Measurements from ENCODE around the gene POTEC. TPM values are rescaled to one million over a fixed set of nuclear protein-coding genes. Genes with fewer than 3 reads are reported as not detected.
"Not testable (repeated sequence)": the region's sequence is repeated elsewhere in the genome, so short reads cannot be mapped to it uniquely, and the experiment has no call there.

The POTEC gene
- total RNA-seq: not detected

DNA sequence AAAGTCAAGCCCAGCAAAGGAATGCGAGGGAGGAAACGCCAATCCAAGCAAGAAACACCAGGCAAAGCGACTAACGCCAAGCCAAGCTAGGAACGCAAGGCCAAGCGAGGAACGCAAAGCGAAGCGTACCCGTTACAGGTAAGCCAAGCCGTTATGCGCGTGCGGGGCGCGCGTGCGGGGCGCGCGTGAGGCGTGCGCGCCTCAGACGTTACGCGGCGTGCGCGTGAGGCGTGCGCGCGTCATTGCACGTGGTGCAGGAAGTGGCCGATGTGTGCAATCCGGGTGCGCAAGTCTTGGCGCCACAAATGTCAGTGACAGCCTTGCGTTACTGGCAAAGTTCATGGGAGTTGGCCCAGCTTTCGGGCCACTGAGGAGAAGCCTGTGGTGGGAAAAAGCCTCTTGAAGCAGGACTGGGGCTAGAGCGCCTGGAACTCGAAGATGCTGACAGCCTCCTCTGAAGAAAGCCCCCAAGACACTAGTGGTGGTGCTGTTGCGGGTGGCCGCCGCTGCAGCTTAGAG lies at the start of gene POTEC:
TSS of gene POTEC (minus strand) at position 155 of the 519 bp plus-strand sequence. CDS start 454 bp downstream, outside the sequence.
- not testable (repeated sequence) for ATAC-seq; DNase-seq (ENCODE audit: low spot score)

DNA sequence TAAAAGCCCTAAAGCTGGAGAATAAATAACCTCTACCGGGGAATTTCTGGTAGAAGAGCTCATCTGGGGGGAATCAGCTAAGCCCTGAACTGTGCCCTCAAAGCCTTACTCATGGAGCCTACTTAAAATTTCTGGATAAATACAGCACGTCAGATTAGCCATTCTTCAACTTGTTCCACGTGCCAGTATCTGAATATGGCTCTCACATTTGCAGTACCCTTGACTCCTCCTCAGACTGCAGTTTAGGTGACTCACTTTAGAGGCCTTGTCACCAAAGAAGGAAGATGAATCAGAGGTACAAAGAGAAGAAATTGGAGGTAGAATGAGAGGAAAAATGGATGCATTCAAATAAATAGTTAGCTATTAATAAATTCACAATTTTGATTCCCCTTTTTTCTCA lies 34.6 kb upstream of the POTEC start:
- ATAC-seq (no peak), DNase-seq (ENCODE audit: low spot score) (no peak)

DNA sequence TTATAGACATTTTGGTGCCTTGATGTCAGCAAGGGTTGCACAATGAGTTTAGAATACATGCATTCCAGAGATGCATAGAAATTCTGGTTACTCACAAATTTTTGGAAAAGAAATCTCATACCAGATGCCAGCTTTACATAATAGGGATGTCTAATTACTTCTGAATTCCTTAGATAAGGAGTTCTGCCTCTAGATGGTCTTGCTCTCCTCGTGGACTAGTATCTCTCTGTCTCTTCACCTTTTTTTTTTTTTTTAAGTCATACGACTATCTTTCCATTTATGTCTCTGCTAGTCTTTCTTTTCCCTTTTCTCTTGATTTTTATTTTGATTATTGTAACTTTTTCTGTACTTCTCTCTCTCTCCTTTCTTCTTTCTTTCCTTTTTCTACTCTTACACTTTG lies 16.1 kb upstream of the POTEC start:
- not testable (repeated sequence) for ATAC-seq; DNase-seq (ENCODE audit: low spot score)

DNA sequence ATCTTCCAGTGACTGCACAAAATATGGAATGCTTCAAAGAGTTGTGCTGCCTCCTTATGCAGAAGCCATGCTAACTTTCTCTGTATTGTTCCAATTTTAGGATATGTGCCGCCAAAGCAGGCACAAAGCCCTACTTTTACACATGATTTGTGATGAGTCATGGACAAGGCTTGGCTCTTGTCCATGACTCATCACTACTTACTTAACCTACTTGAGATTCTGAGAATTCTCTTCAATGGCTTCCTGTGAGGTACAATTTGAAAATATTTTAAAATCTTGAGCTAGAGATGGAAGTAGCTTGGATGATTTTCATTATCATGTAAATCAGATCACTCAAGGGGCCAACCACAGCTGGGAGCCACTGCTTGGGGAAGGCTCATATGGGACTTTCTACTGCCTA lies 11.7 kb downstream of the POTEC start:
- not testable (repeated sequence) for ATAC-seq; DNase-seq (ENCODE audit: low spot score)

DNA sequence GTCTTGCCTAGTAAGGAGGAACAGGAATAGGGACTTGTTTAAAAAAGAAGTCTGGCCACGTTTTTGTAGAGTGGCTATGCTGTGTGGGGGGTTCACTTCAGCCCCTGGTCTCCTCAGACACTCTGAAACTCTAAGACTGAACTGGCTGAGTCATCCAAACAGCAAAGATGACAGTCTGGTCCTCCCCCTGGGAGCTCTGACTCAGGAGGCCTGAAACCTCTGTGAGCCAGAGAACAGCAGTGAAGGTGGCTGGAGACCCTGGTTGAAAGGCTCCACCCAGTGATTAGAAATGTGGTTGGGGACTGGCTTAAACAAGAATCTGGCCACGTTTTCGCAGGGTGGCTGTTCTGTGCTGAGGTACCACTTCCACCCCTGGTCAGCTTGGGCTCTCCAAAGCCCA lies 32.7 kb downstream of the POTEC start:
- ATAC-seq; DNase-seq (ENCODE audit: low spot score): not testable (repeated sequence)

DNA sequence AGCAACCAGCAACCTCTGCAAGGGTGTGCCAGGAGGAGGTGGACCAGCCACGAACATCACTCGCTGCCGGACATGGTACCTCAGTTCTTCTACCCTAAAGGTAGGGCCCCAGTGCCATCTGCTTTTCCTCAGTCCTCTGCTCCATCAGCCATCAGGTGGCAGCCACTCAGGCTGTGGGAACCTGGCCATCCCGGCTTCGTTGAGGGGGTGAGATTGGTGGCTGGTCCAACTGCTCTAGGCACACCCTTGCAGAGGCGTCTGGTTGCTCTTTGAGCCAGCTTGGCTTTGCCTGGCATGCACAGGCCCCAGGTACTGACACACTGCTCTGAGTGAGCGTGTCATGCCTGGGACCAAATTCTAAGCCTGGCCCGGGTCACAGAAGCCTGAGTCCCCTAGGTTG lies 39.7 kb downstream of the POTEC start:
- ATAC-seq; DNase-seq (ENCODE audit: low spot score): not testable (repeated sequence)

DNA sequence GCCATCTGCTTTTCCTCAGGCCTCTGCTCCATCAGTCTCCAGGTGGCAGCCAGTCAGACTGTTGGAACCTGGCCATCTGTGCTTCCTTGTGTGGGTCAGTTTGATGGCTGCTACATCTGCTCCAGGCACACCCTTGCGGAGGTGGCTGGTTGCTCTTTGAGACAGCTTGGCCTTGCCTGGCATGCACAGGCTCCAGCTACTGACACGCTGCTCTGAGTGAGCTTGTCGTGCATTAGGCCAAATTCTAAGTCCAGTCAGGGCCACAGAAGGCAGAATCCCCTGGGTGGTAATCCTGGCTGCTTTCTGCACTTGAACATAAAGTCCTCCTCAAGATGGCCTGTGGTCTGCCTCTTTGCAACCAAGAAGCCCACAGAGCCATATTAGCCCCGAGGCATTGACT lies 41.5 kb downstream of the POTEC start:
- DNase-seq (ENCODE audit: low spot score): not testable (repeated sequence)

DNA sequence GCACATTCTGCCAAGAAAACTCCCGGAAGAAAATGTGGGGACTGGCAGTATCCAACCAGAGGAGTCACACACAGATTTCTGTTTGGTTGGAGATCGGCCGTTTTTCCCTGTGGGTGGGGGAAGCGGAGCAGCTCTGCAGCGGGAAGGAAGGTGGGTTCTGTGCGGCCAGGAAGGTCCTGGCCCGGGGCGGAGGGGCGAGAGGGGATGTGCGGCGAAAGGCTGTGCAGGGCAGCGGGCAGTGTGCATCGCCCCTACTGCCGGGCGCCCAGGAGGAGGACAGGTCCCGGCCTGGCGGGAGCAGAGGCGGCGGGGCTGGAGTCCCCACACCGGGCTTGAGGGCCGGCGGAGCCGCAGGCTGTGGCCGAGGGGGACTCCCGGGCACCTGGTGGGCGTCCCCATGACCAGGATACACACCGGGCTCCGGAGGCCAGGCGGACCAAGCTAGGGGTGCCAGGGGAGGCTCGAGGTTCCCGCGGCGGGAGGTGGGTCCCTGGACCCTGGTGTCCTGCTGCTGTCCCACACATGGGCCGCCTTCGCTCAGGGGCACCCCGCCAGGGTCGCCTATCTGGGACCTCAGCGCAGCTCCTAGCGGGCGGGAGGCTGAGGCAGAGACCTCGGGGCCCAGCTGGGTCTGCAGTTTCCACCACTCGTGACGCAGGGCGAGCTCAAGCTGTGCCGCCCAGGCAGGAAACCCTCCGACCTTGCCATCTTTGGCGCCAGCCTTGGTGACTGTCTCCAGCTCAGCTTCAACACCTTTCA lies 54.0 kb downstream of the POTEC start:
- not testable (repeated sequence) for ATAC-seq; DNase-seq (ENCODE audit: low spot score)

More for the DNA sequence above, 41.5 kb downstream of the POTEC start:
- not testable (repeated sequence) for ATAC-seq

DNA sequence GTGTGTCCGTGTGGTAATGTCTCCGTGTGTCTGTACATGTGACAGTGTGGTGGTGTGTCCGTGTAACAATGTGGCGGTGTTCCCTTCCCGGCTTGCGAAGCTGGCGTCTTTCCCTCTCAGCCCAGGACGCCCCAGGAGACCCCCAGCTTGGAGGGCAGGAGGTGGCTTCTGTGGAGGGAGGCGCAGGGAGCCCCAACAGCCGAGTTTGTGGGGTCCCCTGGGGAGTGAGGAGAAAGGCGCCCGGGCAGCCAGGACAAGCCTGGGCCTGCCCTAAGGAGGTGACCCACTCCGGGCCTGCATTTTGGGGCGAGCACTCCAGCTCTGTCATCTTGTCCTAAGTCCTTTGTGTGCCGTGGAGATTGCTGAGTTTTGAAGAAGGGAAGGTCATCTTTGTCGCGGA lies 54.6 kb downstream of the POTEC start:
- not testable (repeated sequence) for DNase-seq (ENCODE audit: low spot score); ATAC-seq

DNA sequence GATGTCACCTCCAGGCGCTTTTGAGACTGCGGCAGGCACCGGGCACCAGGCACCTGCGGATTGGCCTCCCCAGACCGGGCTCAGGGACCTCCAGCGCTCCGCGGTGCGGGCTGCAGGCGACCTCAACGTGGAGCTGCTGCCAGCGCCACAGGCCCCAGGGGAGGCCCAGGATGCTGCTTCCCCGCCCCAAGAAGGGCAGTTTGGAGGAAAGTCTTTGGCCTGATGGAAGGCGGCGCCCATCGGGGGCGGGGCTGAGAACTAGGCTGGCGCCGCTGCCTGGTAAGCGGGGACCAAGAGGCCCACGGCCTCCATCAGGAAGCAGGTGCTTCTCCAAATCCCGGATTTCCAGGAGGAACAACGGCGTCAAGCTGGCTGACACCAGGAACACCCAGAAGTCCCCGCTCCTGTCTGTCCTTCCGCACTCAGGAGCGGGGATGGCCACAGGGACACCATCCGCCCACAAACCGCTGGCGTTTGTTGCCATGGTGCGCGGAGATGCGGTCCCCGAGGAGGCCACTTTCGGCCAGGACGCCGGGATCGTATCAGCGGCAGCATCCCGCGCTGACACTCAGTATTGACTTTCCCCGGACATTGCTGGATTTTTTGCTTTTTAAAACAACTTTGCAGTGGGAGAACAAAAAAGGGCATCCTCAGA lies 56.3 kb downstream of the POTEC start:
- not testable (repeated sequence) for ATAC-seq; DNase-seq (ENCODE audit: low spot score)

DNA sequence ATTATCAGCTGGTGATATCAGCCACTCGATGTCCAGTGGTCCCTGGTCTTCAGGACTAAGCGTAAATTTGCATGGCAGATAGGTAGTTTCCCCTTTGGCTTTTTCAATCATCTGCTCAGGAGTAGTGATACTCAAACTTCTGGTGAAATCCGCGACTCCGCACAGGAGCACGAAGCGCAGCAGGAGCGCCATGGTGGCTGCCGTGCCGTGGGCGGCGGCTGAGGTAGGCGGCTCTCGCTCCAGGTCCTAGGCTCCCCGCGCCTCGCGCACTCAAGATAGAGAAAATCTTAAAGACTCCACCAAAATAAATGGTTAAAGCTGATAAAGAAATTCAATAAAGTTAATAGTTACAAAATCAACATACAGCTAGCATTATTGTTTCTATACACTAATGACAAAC lies 64.3 kb downstream of the POTEC start:
- not testable (repeated sequence) for DNase-seq (ENCODE audit: low spot score); ATAC-seq

DNA sequence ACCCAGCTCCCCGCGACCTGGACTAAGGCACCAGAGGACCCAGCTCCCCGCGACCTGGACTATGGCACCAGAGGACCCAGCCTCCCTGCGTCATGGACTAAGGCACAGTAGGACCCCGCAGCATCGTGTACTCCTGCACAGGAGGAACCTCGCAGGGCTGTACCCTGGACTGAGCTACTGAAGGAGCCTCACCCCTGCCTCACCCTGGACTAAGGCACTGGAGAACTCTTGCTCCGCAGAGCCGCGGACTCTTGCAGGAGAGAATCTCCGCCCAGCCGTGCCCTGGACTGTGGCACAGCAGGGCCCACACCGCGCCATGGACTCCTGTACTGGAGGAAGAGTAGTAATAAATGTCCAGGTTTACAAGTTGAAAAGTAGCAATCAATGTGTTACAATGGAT lies 67.9 kb downstream of the POTEC start:
- ATAC-seq; DNase-seq (ENCODE audit: low spot score): not testable (repeated sequence)

DNA sequence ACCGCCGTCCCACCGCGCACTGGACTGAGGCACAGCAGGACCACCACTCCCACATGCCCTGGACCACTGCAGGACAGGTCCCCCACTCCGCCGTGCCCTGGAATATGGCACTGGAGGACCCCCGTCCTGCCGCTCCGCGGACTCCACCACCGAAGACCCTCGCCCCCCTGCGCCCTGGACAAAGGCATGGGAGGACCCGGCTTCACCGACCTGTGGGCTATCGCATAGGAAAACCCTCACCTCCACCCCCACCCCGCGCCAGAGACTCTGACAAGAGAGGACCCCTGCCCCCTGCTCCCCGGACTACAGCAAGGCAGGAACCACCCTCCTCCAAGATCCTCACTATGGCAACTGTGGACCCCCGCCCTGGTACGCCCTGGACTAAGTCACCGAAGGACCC lies 68.6 kb downstream of the POTEC start:
- not testable (repeated sequence) for ATAC-seq; DNase-seq (ENCODE audit: low spot score)

DNA sequence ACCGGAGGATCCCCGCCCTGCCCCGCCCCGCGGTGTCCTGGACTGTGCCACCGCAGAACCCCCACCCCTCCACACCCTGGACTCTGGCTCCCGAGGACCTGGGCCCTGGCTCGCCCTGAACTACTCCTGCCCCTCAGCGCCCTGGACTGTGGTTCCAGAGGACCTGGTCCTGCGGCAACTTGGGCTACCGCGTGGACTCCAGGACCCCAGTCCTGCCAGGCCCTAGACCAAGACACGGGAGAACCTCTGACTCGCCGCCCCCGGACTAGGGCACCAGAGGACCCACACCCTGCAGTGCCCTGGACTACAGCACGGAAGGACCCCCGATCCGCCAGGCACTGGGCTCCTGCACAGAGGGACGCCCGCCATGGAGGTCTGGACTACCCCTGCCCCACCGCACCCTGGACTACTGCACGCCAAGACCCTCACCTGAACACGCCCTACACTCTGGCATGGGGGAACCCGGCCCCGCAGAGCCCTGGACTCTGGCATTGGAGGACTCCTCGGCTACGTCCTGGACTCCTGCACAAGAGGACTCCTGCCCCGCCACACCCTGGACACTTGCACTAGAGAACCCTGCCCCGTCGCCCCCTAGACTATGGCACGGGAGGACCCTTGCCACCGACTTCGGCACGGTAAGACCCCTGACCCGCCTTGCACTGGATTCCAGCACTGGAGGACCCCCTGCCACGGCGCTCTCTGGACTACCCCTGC lies 69.2 kb downstream of the POTEC start:
- DNase-seq (ENCODE audit: low spot score); ATAC-seq: not testable (repeated sequence)

DNA sequence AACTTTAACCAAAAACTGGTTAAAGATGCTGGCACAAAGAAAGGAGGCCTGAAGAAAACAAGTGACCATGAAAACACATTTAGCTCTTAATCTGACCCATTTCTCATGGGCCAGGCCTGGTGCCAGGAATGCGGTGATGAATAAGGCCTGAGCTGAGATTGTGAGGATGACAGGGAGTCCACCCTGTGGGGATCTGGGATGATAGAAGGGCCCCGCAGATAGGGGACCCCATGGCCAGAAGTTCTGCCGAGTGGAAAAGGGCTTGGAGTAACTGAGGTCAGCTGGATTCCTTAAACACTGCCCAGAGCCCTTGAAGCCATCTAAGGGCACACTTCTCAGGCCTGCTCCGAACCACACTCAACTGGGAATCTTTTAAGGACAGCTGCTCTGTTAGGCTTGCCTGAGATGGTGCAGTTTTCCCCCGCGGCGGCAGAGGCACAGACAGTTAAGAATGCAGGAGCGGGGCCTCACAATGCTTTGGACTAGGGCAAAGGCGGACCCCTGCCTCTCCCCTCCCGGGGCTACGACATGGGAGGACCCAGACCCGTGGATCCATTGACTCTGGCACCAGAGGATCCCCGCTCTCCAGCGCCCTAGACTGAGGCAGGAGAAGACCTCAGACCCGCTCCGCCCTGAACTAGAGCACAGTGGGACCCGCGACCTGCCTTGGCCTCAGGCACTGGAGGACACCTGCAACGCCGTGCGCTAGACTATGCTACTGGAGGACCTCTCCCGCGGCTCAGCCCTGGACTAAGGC lies 70.0 kb downstream of the POTEC start:
- DNase-seq (ENCODE audit: low spot score): not testable (repeated sequence)

DNA sequence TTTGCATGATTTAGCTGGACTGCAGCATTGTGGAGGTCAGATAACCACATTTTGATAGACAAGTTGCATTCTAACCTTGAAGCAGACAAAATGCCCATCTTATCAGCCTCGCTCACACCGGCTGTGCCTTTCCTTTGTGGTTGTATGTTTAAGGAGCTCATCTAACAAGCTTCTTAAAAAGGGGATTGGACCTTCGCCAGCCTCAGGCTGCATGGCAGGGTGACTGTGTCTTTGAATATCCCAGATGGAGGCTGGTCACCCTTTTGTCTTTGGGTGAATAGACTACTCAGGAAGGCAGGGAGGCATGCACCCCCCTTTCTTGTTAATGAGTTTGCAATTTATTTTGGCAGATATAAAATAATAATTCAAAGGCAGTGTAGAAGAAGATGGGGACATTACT lies 72.1 kb downstream of the POTEC start:
- not testable (repeated sequence) for DNase-seq (ENCODE audit: low spot score); ATAC-seq

More for the DNA sequence above, 70.0 kb downstream of the POTEC start:
- ATAC-seq: not testable (repeated sequence)

DNA sequence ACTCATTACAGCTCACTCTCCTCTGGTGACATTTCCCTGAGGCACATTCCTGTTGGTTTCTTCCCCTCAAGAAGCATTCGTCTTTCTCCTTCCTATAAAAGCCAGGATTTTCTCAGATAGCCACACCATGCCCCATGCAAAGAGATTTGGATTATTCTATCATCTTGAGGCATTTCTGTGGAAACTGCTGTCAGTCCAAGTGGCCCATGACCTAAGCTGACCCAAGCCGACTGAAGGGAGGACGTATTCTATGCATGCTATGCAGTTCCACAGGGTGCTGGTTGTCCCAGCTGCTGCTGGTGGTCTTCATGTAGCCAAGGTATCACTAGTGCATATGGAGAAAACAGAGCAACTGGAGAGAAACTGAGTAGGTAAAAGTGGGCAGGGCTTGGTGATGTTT lies 73.0 kb downstream of the POTEC start:
- DNase-seq (ENCODE audit: low spot score); ATAC-seq: not testable (repeated sequence)

DNA sequence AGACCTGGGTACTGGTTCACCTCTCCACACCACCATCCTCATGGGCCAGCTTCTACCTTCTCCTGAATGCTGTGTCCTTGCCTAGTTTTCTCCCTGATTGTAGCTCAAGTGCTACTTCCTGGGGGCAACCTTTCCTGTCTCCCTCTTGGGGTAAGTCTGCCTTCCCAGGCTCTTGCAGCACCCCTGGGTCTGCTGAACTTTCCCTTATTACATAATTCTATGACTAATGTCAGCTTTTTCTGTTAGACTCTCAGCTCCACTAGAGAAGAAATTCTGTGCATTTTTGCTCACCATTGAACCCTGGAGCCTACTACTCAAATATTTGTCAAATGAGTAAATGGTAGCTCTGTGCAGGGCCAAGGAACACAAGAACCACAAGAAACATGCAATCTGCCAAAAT lies 73.4 kb downstream of the POTEC start:
- ATAC-seq; DNase-seq (ENCODE audit: low spot score): not testable (repeated sequence)

DNA sequence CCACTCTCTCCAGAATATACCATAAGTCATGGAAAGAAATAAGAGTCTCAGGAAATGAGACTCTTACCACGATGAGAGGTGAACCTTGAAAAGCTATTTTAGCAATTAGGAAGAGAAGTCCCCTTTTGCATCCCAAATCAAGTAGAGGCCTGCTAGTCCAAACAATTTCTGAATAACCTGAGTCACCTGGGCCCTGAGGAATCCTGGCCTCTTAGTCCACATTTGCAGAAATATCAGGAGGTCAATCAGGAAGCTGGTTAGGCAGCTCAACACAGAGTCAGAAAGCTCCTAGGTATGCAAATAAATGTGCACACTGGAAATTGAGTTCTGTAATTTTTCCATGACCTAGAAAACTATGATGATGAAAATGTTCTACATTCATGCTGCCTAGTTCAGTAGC lies 77.4 kb downstream of the POTEC start:
- ATAC-seq; DNase-seq (ENCODE audit: low spot score): not testable (repeated sequence)
